HepG2 (cell line): ENCODE measurements around the gene VSNL1. TPM values are rescaled to one million over a fixed set of nuclear protein-coding genes. Genes with fewer than 3 reads are reported as not detected.

ENCODE experiments used
- CHCHD3 ChIP-seq: sonication (generic); formaldehyde crosslinking; IDR thresholded peaks from 2 replicates; pipeline ENCODE4 v1.8.0; 2022; ENCODE audit warnings: mild to moderate bottlenecking, missing genetic modification reagents, moderate library complexity
- KDM2A ChIP-seq: sonication (generic); formaldehyde crosslinking; IDR thresholded peaks from 2 replicates; pipeline ENCODE4 v1.4.0; 2020; ENCODE audit warnings: low read depth, missing genetic modification reagents, borderline replicate concordance
- KLF6 ChIP-seq: IDR thresholded peaks from 2 replicates; pipeline ENCODE4 v1.8.0; 2016; ENCODE audit warnings: missing biosample characterization, missing genetic modification reagents
- MED13 ChIP-seq: sonication (generic); formaldehyde crosslinking; IDR thresholded peaks from 2 replicates; pipeline ENCODE4 v1.5.0; 2020; ENCODE audit warnings: missing genetic modification reagents
- NONO ChIP-seq, 2 experiments: fragments of 450-650 bp in 1 of 2; sonication (generic) in 1 of 2; formaldehyde crosslinking in 1 of 2; IDR thresholded peaks in 1 of 2; conservative IDR thresholded peaks in 1 of 2; 2 replicates each; pipeline versions ENCODE4 v1.6.1 to v1.8.0; 2017 to 2022; ENCODE audit warnings: mild to moderate bottlenecking in 1 of 2, missing genetic modification reagents in 1 of 2, moderate library complexity in 1 of 2
- PHB2 ChIP-seq: fragments of 450-650 bp; IDR thresholded peaks from 2 replicates; pipeline ENCODE4 v1.6.1; 2018; ENCODE audit not compliant: partially characterized antibody
- PHF21A ChIP-seq: sonication (generic); formaldehyde crosslinking; IDR thresholded peaks from 2 replicates; pipeline ENCODE4 v1.5.0; 2020; ENCODE audit warnings: mild to moderate bottlenecking, missing genetic modification reagents
- RXRB ChIP-seq: IDR thresholded peaks from 2 replicates; pipeline ENCODE4 v1.6.1; 2016; ENCODE audit warnings: borderline replicate concordance, missing genetic modification reagents, missing compliant biosample characterization
- SIN3B ChIP-seq: fragments of 150-350 bp; IDR thresholded peaks from 2 replicates; pipeline ENCODE4 v1.6.1; 2014; ENCODE audit warnings: low read length
- ZKSCAN1 ChIP-seq: fragments of 150-350 bp; IDR thresholded peaks from 2 replicates; pipeline ENCODE4 v1.6.1; 2014; ENCODE audit warnings: low read length
- ZKSCAN8 ChIP-seq: IDR thresholded peaks from 2 replicates; pipeline ENCODE4 v1.6.1; 2016; ENCODE audit warnings: borderline replicate concordance, missing genetic modification reagents, missing compliant biosample characterization
- ZNF367 ChIP-seq: sonication (generic); formaldehyde crosslinking; IDR thresholded peaks from 2 replicates; pipeline ENCODE4 v1.4.0; 2020; ENCODE audit warnings: missing genetic modification reagents, borderline replicate concordance
- ZNF609 ChIP-seq: sonication (generic); formaldehyde crosslinking; IDR thresholded peaks from 2 replicates; pipeline ENCODE4 v1.4.0; 2020; ENCODE audit warnings: mild to moderate bottlenecking, missing genetic modification reagents, borderline replicate concordance
- polyA plus RNA-seq, 8 experiments: library from polyadenylated mRNA; depleted of rRNA in 3 of 8; stranded (reverse) in 7 of 8; unstranded in 1 of 8; fragments of >200 nt; fragmentation: Illumina TruSeq in 4 of 8; extraction: Trizol in 4 of 8; gene quantifications; 2 replicates each; pipeline versions ENCODE4 v1.2.1 to v1.2.3, GENCODE V29; 2011 to 2016; ENCODE audit warnings: low read depth in 4 of 8, missing spikeins in 1 of 8, mixed read lengths in 1 of 8; ENCODE audit not compliant: insufficient read depth in 1 of 8
- total RNA-seq, 5 experiments: library from RNA; depleted of rRNA; stranded (reverse); fragments of >200 nt; fragmentation: Illumina TruSeq; extraction: Trizol; gene quantifications; 2 replicates each; pipeline ENCODE4 v1.2.3, GENCODE V29; 2016; ENCODE audit warnings: low read depth in 1 of 5
- TF ChIP-seq, protein P1 (sequence below): sonication (generic); formaldehyde crosslinking; IDR thresholded peaks from 2 replicates; pipeline ENCODE4 v1.5.1; 2020; ENCODE audit warnings: mild to moderate bottlenecking, missing genetic modification reagents, moderate library complexity
- TF ChIP-seq, protein P2 (sequence below): IDR thresholded peaks from 2 replicates; pipeline ENCODE4 v1.6.1; 2012; ENCODE audit warnings: low read depth, low read length, improper control_type of control experiment
- TF ChIP-seq, protein P3 (sequence below): sonication (generic); formaldehyde crosslinking; IDR thresholded peaks from 2 replicates; pipeline ENCODE4 v1.4.0; 2020; ENCODE audit warnings: missing genetic modification reagents

Gene VSNL1
- total and polyA plus RNA-seq, 2 of the 13 experiments (the other 11 are each of a cell fraction or from before 2014, with no cell fraction given): 63.2 to 95.9 TPM

DNA sequence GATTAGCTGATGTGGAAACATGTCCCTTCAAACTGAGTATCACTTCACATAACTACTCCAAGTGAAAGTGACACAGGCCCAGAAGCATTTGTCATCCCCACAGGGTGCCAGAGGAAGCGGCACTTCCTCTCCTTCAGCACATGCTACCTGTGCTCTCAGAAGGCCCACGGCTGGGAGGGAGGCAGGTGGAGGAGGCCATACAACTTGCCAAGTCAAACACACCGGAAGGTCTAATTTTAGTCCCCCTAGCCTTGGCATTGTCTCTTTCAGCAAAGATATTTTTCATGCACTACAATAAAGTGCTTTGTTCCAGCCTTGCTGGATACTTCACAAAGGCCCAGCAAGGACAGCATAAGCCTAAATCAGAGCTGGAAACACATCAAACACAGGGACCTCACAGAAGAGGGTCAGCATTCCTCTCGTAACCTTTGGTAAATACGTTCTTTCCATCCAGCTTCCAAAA lies 38.0 kb downstream of the VSNL1 start (continued):
- TF ChIP-seq, protein P1, sequence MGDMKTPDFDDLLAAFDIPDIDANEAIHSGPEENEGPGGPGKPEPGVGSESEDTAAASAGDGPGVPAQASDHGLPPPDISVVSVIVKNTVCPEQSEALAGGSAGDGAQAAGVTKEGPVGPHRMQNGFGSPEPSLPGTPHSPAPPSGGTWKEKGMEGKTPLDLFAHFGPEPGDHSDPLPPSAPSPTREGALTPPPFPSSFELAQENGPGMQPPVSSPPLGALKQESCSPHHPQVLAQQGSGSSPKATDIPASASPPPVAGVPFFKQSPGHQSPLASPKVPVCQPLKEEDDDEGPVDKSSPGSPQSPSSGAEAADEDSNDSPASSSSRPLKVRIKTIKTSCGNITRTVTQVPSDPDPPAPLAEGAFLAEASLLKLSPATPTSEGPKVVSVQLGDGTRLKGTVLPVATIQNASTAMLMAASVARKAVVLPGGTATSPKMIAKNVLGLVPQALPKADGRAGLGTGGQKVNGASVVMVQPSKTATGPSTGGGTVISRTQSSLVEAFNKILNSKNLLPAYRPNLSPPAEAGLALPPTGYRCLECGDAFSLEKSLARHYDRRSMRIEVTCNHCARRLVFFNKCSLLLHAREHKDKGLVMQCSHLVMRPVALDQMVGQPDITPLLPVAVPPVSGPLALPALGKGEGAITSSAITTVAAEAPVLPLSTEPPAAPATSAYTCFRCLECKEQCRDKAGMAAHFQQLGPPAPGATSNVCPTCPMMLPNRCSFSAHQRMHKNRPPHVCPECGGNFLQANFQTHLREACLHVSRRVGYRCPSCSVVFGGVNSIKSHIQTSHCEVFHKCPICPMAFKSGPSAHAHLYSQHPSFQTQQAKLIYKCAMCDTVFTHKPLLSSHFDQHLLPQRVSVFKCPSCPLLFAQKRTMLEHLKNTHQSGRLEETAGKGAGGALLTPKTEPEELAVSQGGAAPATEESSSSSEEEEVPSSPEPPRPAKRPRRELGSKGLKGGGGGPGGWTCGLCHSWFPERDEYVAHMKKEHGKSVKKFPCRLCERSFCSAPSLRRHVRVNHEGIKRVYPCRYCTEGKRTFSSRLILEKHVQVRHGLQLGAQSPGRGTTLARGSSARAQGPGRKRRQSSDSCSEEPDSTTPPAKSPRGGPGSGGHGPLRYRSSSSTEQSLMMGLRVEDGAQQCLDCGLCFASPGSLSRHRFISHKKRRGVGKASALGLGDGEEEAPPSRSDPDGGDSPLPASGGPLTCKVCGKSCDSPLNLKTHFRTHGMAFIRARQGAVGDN (CRISPR knock-in tag): peak; percentile 61; the same call in 1 of the 2 replicates
- TF ChIP-seq ZKSCAN1: no peak
- peak; percentile 39; the same call in 1 of the 2 replicates for TF ChIP-seq KLF6 (CRISPR knock-in tag)
- TF ChIP-seq PHB2: no peak
- no peak for TF ChIP-seq MED13
- TF ChIP-seq, protein P2, sequence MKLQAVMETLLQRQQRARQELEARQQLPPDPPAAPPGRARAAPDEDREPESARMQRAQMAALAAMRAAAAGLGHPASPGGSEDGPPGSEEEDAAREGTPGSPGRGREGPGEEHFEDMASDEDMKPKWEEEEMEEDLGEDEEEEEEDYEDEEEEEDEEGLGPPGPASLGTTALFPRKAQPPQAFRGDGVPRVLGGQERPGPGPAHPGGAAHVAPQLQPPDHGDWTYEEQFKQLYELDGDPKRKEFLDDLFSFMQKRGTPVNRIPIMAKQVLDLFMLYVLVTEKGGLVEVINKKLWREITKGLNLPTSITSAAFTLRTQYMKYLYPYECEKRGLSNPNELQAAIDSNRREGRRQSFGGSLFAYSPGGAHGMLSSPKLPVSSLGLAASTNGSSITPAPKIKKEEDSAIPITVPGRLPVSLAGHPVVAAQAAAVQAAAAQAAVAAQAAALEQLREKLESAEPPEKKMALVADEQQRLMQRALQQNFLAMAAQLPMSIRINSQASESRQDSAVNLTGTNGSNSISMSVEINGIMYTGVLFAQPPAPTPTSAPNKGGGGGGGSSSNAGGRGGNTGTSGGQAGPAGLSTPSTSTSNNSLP: 0 out of 2 replicates have a peak, but pooled peaks have one; percentile 25
- peak; percentile 79 for TF ChIP-seq RXRB
- TF ChIP-seq ZNF367 (CRISPR knock-in tag): no peak
- peak; percentile 74 for TF ChIP-seq PHF21A
- TF ChIP-seq SIN3B: no peak
- TF ChIP-seq CHCHD3 (CRISPR knock-in tag): 0 out of 2 replicates have a peak, but pooled peaks have one; percentile 56
- TF ChIP-seq, protein P3, sequence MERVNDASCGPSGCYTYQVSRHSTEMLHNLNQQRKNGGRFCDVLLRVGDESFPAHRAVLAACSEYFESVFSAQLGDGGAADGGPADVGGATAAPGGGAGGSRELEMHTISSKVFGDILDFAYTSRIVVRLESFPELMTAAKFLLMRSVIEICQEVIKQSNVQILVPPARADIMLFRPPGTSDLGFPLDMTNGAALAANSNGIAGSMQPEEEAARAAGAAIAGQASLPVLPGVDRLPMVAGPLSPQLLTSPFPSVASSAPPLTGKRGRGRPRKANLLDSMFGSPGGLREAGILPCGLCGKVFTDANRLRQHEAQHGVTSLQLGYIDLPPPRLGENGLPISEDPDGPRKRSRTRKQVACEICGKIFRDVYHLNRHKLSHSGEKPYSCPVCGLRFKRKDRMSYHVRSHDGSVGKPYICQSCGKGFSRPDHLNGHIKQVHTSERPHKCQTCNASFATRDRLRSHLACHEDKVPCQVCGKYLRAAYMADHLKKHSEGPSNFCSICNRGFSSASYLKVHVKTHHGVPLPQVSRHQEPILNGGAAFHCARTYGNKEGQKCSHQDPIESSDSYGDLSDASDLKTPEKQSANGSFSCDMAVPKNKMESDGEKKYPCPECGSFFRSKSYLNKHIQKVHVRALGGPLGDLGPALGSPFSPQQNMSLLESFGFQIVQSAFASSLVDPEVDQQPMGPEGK (CRISPR knock-in tag): peak; percentile 53
- no peak for TF ChIP-seq NONO (IDR thresholded peaks at IDR 0.05)
- TF ChIP-seq NONO (CRISPR knock-in tag; conservative IDR thresholded peaks at IDR 0.05): 0 out of 2 replicates have a peak, but pooled peaks have one; percentile 34
- TF ChIP-seq KDM2A (CRISPR knock-in tag): peak; percentile 69
- TF ChIP-seq ZKSCAN8 (CRISPR knock-in tag): peak; percentile 89; the same call in 1 of the 2 replicates
- peak; percentile 79; the same call in 1 of the 2 replicates for TF ChIP-seq ZNF609 (CRISPR knock-in tag)
